H9 (cell line): Measurements from ENCODE around the gene ARAP2. TPM values are rescaled to one million over a fixed set of nuclear protein-coding genes. Genes with fewer than 3 reads are reported as not detected.

ENCODE experiments used
- DNase-seq: peaks from one replicate; pipeline ENCODE4 v3.0.0-alpha.2; 2017
- H2AFZ ChIP-seq: one replicate; pipeline ENCODE4 v1.6.1; 2013; ENCODE audit warnings: mild to moderate bottlenecking, low read length, control low read depth, moderate library complexity
- H2AK5ac ChIP-seq: 2 replicates; pipeline ENCODE4 v1.6.1; 2013; ENCODE audit warnings: low read length, control low read depth, mixed read lengths; ENCODE audit not compliant: insufficient read length
- H2BK120ac ChIP-seq: one replicate; pipeline ENCODE4 v1.6.1; 2013; ENCODE audit warnings: low read depth, mild to moderate bottlenecking, low read length, control low read depth, inconsistent platforms; ENCODE audit not compliant: poor library complexity, severe bottlenecking
- H2BK12ac ChIP-seq: 2 replicates; pipeline ENCODE4 v1.6.1; 2013; ENCODE audit warnings: low read length, control low read depth, mixed read lengths, low read depth; ENCODE audit not compliant: insufficient read length
- H2BK15ac ChIP-seq: 2 replicates; pipeline ENCODE4 v1.6.1; 2013; ENCODE audit warnings: low read depth, low read length, control low read depth
- H2BK20ac ChIP-seq: one replicate; pipeline ENCODE4 v1.6.1; 2013; ENCODE audit warnings: low read depth, mild to moderate bottlenecking, low read length, control low read depth, inconsistent platforms; ENCODE audit not compliant: poor library complexity, severe bottlenecking
- H2BK5ac ChIP-seq: 2 replicates; pipeline ENCODE4 v1.6.1; 2013; ENCODE audit warnings: low read length, control low read depth, mixed read lengths; ENCODE audit not compliant: insufficient read length
- H3K14ac ChIP-seq: 2 replicates; pipeline ENCODE4 v1.6.1; 2013; ENCODE audit warnings: low read length, control low read depth; ENCODE audit not compliant: insufficient read depth
- H3K18ac ChIP-seq: 2 replicates; pipeline ENCODE4 v1.6.1; 2013; ENCODE audit warnings: low read depth, mild to moderate bottlenecking, mixed read lengths, low read length, control low read depth; ENCODE audit not compliant: insufficient read length
- H3K23ac ChIP-seq: 2 replicates; pipeline ENCODE4 v1.6.1; 2013; ENCODE audit warnings: low read length, control low read depth, mixed read lengths, low read depth; ENCODE audit not compliant: insufficient read length
- H3K23me2 ChIP-seq: 2 replicates; pipeline ENCODE4 v1.6.1; 2013; ENCODE audit warnings: low read depth, mild to moderate bottlenecking, mixed read lengths, low read length, control low read depth; ENCODE audit not compliant: insufficient read length, poor library complexity, severe bottlenecking
- H3K27ac ChIP-seq: 2 replicates; pipeline ENCODE4 v1.5.1; 2013; ENCODE audit warnings: low read length, control low read depth, mixed read lengths, low read depth; ENCODE audit not compliant: insufficient read length
- H3K27me3 ChIP-seq: 2 replicates; pipeline ENCODE4 v1.6.1; 2013; ENCODE audit warnings: low read length, control low read depth, inconsistent platforms; ENCODE audit not compliant: insufficient read depth
- H3K4ac ChIP-seq: 2 replicates; pipeline ENCODE4 v1.6.1; 2013; ENCODE audit warnings: low read depth, mild to moderate bottlenecking, control low read depth, inconsistent platforms, low read length, moderate library complexity
- H3K4me1 ChIP-seq: 2 replicates; pipeline ENCODE4 v1.6.1; 2013; ENCODE audit warnings: low read length, control low read depth, inconsistent platforms; ENCODE audit not compliant: insufficient read depth
- H3K4me2 ChIP-seq: 2 replicates; pipeline ENCODE4 v1.6.1; 2013; ENCODE audit warnings: low read length, control low read depth, mixed read lengths; ENCODE audit not compliant: insufficient read length, insufficient read depth
- H3K56ac ChIP-seq: 2 replicates; pipeline ENCODE4 v1.6.1; 2013; ENCODE audit warnings: low read depth, mild to moderate bottlenecking, mixed read lengths, low read length, control low read depth; ENCODE audit not compliant: insufficient read length
- H3K79me1 ChIP-seq: 2 replicates; pipeline ENCODE4 v1.6.1; 2013; ENCODE audit warnings: low read depth, mild to moderate bottlenecking, moderate library complexity, low read length, control low read depth, inconsistent platforms; ENCODE audit not compliant: insufficient read depth, poor library complexity, severe bottlenecking
- H3K79me2 ChIP-seq: 2 replicates; pipeline ENCODE4 v1.6.1; 2013; ENCODE audit warnings: low read length, control low read depth, inconsistent platforms; ENCODE audit not compliant: insufficient read depth
- H3K9ac ChIP-seq: 2 replicates; pipeline ENCODE4 v1.6.1; 2013; ENCODE audit warnings: low read length, control low read depth, mixed read lengths; ENCODE audit not compliant: insufficient read length; ENCODE audit errors: extremely low read depth
- H3K9me3 ChIP-seq: one replicate; pipeline ENCODE4 v1.6.1; 2013; ENCODE audit warnings: low read depth, low read length, inconsistent platforms; ENCODE audit not compliant: control insufficient read depth
- H3T11ph ChIP-seq: one replicate; pipeline ENCODE4 v1.6.1; 2013; ENCODE audit warnings: mild to moderate bottlenecking, low read length, control low read depth, inconsistent platforms
- H4K20me1 ChIP-seq: one replicate; pipeline ENCODE4 v1.6.1; 2013; ENCODE audit not compliant: control insufficient read depth, insufficient read length, insufficient read depth
- H4K5ac ChIP-seq: 2 replicates; pipeline ENCODE4 v1.6.1; 2013; ENCODE audit warnings: low read depth, mild to moderate bottlenecking, mixed read lengths, low read length, control low read depth; ENCODE audit not compliant: insufficient read length
- H4K8ac ChIP-seq: replicated peaks from 2 replicates; pipeline ENCODE4 v1.6.1; 2013; ENCODE audit warnings: low read length, control low read depth, mixed read lengths, low read depth; ENCODE audit not compliant: insufficient read length
- H4K91ac ChIP-seq: 2 replicates; pipeline ENCODE4 v1.6.1; 2013; ENCODE audit warnings: low read depth, mild to moderate bottlenecking, moderate library complexity, mixed read lengths, low read length, control low read depth; ENCODE audit not compliant: insufficient read length
- H3K27ac Mint-ChIP-seq, 3 experiments: 2 replicates in 2 of 3; 3 replicates in 1 of 3; pipeline ENCODE4 v1.8.0; 2020 to 2021; ENCODE audit warnings: mixed read lengths in 3 of 3, mild to moderate bottlenecking in 1 of 3, moderate library complexity in 1 of 3
- H3K27me3 Mint-ChIP-seq: 2 replicates; pipeline ENCODE4 v1.8.0; 2021; ENCODE audit warnings: low read depth, mild to moderate bottlenecking, moderate library complexity, mixed read lengths
- H3K36me3 Mint-ChIP-seq, 3 experiments: 2 replicates in 2 of 3; 3 replicates in 1 of 3; pipeline ENCODE4 v1.8.0; 2020 to 2021; ENCODE audit warnings: low read depth in 3 of 3, mixed read lengths in 3 of 3; ENCODE audit not compliant: insufficient read depth in 1 of 3
- H3K4me1 Mint-ChIP-seq, 2 experiments: 2 replicates each; pipeline ENCODE4 v1.8.0; 2020; ENCODE audit warnings: mixed read lengths in 2 of 2
- H3K4me3 Mint-ChIP-seq, 2 experiments: 2 replicates in 1 of 2; 3 replicates in 1 of 2; pipeline ENCODE4 v1.8.0; 2020 to 2021; ENCODE audit warnings: mild to moderate bottlenecking in 2 of 2, mixed read lengths in 2 of 2, moderate library complexity in 1 of 2
- H3K9me3 Mint-ChIP-seq, 2 experiments: 2 replicates in 1 of 2; 3 replicates in 1 of 2; pipeline ENCODE4 v1.8.0; 2020; ENCODE audit warnings: mild to moderate bottlenecking in 2 of 2, mixed read lengths in 2 of 2, moderate library complexity in 1 of 2
- WGBS: extraction: QIAGEN DNeasy Blood & Tissue Kit; methylation state at CpG from one replicate; pipeline ENCODE4 v1.1.7; 2013; ENCODE audit warnings: missing lambda C conversion rate, low lambda C conversion rate, mixed read lengths; ENCODE audit not compliant: insufficient read length; ENCODE audit errors: extremely low coverage; 5-methylcytosine and 5-hydroxymethylcytosine counted together
- total RNA-seq: library from RNA; stranded (reverse); gene quantifications from 2 replicates; pipeline ENCODE4 v1.2.1, GENCODE V29; 2021
- TF ChIP-seq, protein P1 (sequence below): fragments of 200-600 bp; sonication (generic); conservative IDR thresholded peaks from 3 replicates; pipeline ENCODE4 v1.8.0; 2021; ENCODE audit warnings: antibody characterized with exemption, mild to moderate bottlenecking

ARAP2 gene
- total RNA-seq, 1 experiment from 2014 or later: 6.3 TPM

DNA sequence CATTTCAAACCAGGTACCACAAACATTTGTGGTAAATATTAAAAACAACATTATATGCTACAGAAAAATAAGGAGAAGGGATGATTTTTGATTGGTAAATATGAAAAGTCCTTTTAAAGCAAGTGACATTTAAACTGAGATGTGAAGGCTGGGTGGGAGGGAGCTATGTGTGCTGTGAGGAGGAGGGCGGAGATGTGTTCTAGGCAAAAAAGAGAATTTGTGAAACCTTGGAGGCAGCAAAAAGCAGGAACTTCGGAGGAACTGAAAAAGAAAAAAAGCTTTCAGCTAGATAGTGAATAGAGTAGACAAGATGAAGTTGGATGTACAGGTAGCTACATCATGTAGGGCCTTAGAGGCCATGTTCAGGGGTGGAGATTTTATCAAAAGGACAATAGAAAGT, 10.1 kb upstream of the ARAP2 start:
- no peak overlapping the region for H4K8ac ChIP-seq
- no peak overlapping the region for H2BK15ac ChIP-seq
- no peaks in the 10 kb centered on the region for H3K9me3 ChIP-seq
- H3K27ac ChIP-seq: no peak overlapping the region
- no peak overlapping the region for H4K91ac ChIP-seq
- DNase-seq: no peak
- H3K79me2 ChIP-seq: no peaks in the 10 kb centered on the region
- no peak overlapping the region for H3K18ac ChIP-seq
- H2BK120ac ChIP-seq: no peak overlapping the region
- Mint-ChIP-seq H3K4me1 (peaks cover 5 to 6% of the 10 kb centered on the region in 2 experiments), H3K27me3 (no peaks in the 10 kb centered on the region), H3K27ac (no peak overlapping the region), H3K36me3 (no peaks in the 10 kb centered on the region), H3K9me3 (no peaks in the 10 kb centered on the region), H3K4me3 (no peak overlapping the region)
- no peak overlapping the region for H3K9ac ChIP-seq
- no peak overlapping the region for H3K56ac ChIP-seq
- H4K20me1 ChIP-seq: no peaks in the 10 kb centered on the region
- H3K23me2 ChIP-seq: no peaks in the 10 kb centered on the region
- no peak overlapping the region for H2BK20ac ChIP-seq
- H3T11ph ChIP-seq: no peak overlapping the region
- H2AFZ ChIP-seq: no peak overlapping the region
- TF ChIP-seq, protein P1, sequence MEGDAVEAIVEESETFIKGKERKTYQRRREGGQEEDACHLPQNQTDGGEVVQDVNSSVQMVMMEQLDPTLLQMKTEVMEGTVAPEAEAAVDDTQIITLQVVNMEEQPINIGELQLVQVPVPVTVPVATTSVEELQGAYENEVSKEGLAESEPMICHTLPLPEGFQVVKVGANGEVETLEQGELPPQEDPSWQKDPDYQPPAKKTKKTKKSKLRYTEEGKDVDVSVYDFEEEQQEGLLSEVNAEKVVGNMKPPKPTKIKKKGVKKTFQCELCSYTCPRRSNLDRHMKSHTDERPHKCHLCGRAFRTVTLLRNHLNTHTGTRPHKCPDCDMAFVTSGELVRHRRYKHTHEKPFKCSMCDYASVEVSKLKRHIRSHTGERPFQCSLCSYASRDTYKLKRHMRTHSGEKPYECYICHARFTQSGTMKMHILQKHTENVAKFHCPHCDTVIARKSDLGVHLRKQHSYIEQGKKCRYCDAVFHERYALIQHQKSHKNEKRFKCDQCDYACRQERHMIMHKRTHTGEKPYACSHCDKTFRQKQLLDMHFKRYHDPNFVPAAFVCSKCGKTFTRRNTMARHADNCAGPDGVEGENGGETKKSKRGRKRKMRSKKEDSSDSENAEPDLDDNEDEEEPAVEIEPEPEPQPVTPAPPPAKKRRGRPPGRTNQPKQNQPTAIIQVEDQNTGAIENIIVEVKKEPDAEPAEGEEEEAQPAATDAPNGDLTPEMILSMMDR: no peak
- H4K5ac ChIP-seq: no peak overlapping the region
- no peak overlapping the region for H3K14ac ChIP-seq
- no peak overlapping the region for H2AK5ac ChIP-seq
- WGBS: no CpG with 5 or more reads among the region's 2 CpGs
- no peak overlapping the region for H3K4me2 ChIP-seq
- H3K23ac ChIP-seq: no peak overlapping the region
- no peaks in the 10 kb centered on the region for H3K79me1 ChIP-seq
- H2BK12ac ChIP-seq: no peak overlapping the region
- no peak overlapping the region for H3K4ac ChIP-seq
- no peaks in the 10 kb centered on the region for H3K4me1 ChIP-seq
- no peaks in the 10 kb centered on the region for H3K27me3 ChIP-seq
- H2BK5ac ChIP-seq: no peak overlapping the region
